Measurements from ENCODE around the gene ASPG.

ASPG gene

GRCh38 chr14:104100171-104101085 lies 14.9 kb downstream of the ASPG start:
- TF ChIP-seq ZFX (IDR thresholded peaks at IDR 0.05) = no peak
- TF ChIP-seq CTCF (conservative IDR thresholded peaks at IDR 0.05) = no peak

GRCh38 chr14:104101086-104101621 lies 15.7 kb downstream of the ASPG start:
- no peak overlapping the region for H3K27ac ChIP-seq
- no peak for TF ChIP-seq ZFX (IDR thresholded peaks at IDR 0.05)
- no peak for TF ChIP-seq CTCF (conservative IDR thresholded peaks at IDR 0.05)

More at GRCh38 chr14:104100171-104101085, 14.9 kb downstream of the ASPG start:
- no peak overlapping the region for H3K27ac ChIP-seq

GRCh38 chr14:104101651-104102281 lies 16.3 kb downstream of the ASPG start:
- no peak for TF ChIP-seq CTCF (conservative IDR thresholded peaks at IDR 0.05)
- no peak for TF ChIP-seq ZFX (IDR thresholded peaks at IDR 0.05)
- H3K27ac ChIP-seq = no peak overlapping the region

- TF ChIP-seq CTCF (conservative IDR thresholded peaks at IDR 0.05) (no peak), ZFX (IDR thresholded peaks at IDR 0.05) (no peak)
- no peak overlapping the region for H3K27ac ChIP-seq
Measured at GRCh38 chr14:104102282-104102914, 16.9 kb downstream of the ASPG start.

- TF ChIP-seq ZFX (IDR thresholded peaks at IDR 0.05) (no peak), CTCF (conservative IDR thresholded peaks at IDR 0.05) (no peak; the same call in 1 of the 2 replicates)
Measured at GRCh38 chr14:104103061-104103445, 17.6 kb downstream of the ASPG start.

GRCh38 chr14:104103446-104104075 lies 18.1 kb downstream of the ASPG start:
- TF ChIP-seq CTCF (conservative IDR thresholded peaks at IDR 0.05) = no peak
- no peak for TF ChIP-seq ZFX (IDR thresholded peaks at IDR 0.05)
- H3K27ac ChIP-seq = no peak overlapping the region

More at GRCh38 chr14:104103061-104103445, 17.6 kb downstream of the ASPG start:
- no peak overlapping the region for H3K27ac ChIP-seq

All from C4-2B (cell line).